ENCODE results near the gene CBFA2T3.

DNA sequence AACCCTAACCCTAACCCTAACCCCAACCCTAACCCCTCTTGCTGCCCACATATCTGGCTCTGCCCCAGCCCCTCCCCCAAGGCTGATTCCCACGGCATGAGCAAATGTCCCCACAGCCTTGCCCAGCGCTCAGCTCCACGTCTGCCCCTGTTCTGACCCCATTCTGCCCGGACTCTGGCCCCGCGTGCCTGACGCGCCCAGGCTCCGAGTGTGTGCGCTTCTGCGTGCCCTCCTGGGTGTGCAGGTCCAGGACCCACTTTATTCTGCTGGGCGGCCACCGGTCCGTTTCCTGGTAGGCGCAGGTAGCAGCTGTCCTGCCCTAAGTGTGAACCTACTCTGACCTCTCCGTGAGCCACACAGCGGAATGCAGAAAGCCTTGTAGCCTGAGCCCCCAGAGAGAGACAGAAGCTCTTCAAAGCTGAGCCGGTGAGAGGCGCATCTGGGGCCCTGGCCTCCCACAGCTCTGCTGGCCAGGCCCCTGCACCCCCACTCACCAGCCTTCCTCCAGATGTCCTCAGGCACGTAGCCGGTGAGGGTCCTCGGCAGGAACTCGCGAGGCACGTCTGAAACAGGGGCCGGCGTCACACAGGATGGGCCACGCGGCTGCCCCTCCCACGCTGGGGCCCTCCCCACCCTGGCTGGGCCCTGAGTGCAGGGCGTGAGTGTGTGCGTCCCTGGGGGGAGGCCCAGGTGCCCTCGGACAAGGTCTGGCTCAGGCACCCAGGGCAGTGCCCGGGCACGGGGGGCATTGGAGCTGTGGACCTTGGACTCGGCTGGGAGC lies 96.6 kb downstream of the CBFA2T3 start:
- TF ChIP-seq CTCF (IDR thresholded peaks at IDR 0.05), result no peak
- no peak for TF ChIP-seq EP300 (IDR thresholded peaks at IDR 0.05; ENCODE audit: low read depth)
